Activated CD4-positive, CD25-positive, alpha-beta regulatory T cell treated with anti-CD3 and anti-CD28 coated beads, Interleukin-2, amount 50 U/mL, for 72 hours (primary cell): ENCODE measurements around the gene GRK5.
"Not testable (repeated sequence)": the region's sequence is repeated elsewhere in the genome, so short reads cannot be mapped to it uniquely, and the experiment has no call there.

Source experiments
- DNase-seq: peaks from one replicate; pipeline ENCODE4 v3.0.0; 2021

GRK5 gene

GRCh38 chr10:119425102-119425880 is 217.9 kb downstream of the GRK5 start:
- no peak for DNase-seq

DNA sequence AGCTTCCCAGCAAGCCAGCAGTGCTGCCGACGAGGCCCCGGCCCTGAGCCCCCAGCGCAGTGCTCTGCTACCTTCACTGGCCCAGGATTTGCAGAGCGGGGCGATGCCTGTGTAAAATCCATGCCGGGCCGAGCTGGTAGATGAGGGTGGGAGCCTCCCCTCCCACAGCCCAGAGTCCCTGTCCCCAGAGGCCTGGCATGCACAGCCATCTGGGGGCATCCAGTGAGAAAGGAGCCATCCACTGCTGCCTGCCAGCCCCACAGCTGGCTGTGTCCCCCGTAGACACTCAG is 218.5 kb downstream of the GRK5 start:
- no peak for DNase-seq

DNA sequence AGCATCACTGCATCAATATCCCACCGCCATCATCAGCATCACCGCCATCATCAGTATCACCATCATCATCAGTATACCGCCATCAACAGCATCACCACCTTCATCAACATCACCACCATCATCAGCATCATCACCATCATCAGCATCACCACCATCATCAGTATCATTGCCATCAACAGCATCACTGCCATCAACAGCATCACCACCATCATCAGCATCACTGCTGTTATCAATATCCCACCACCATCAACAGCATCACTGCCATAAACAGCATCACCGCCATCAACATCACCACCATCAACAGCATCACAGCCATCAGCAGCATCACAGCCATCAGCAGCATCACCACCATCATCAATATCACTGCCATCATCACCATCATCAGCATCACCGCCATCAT is 219.3 kb downstream of the GRK5 start:
- DNase-seq, result no peak

- DNase-seq, result no peak
These were observed 220.0 kb downstream of the GRK5 start for GRCh38 chr10:119427263-119427864.

GRCh38 chr10:119428789-119429188 is 221.4 kb downstream of the GRK5 start:
- DNase-seq, result no peak

DNA sequence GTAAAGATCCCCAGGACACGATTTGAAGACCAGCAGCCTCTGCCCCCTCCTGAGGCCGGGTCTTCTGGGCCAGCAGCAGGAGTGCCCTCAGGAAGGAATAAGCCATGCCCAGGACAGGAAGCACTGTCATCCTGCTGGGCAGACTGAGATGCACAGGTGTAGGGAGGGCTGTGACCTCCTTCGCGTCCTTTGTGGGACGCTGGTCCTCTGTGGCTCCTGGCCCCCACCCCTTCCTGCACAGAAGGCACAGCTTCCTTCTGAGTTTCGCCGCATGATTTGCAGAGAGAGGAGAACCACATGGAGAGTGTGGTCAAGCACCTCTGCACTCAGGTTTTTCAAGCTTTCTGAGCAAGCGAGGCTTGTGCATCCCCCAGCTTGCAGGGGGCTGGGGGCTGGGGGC is 222.4 kb downstream of the GRK5 start:
- no peak for DNase-seq

GRCh38 chr10:119431034-119431772 is 223.8 kb downstream of the GRK5 start:
- no peak for DNase-seq

- no peak for DNase-seq
These were observed 224.4 kb downstream of the GRK5 start for GRCh38 chr10:119431773-119432135.

DNA sequence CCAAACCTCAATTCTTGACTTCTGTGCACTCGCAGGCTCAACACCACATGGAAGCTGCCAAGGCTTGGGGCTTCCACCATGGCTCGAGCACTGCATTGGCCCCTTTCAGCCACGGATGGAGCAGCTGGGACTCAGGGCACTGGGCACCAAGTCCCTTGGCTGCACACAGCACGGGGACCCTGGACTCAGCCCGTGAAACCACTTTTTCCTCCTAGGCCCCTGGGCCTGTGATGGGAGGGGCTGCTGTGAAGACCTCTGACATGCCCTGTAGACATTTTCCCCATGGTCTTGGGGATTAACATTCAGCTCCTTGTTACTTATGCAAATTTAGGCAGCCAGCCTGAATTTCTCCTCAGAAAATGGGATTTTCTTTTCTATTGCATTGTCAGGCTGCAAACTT is 227.6 kb downstream of the GRK5 start:
- DNase-seq, result not testable (repeated sequence)

DNA sequence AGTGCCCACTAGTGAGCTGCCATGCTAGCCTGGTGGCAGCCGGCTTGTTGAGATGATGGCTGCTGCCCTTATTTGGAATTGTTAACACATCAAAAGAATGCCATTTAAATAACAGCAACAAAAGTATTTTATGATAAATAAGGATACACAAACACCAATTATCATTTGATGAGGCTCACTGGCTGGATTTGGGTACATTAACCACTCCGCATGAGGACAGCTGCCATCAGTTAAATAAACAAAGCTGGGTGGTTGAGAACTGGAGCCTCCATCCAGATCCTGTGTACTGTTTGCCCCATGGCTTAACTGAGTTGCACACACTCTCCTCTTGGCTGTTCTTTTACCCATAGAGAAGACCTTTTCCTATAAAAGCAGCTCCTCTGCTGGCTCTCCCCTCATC is 231.3 kb downstream of the GRK5 start:
- DNase-seq, result no peak

GRCh38 chr10:119439922-119440321 is 232.6 kb downstream of the GRK5 start:
- no peak for DNase-seq

- DNase-seq, result no peak
These were observed 233.9 kb downstream of the GRK5 start for GRCh38 chr10:119441151-119441821.

GRCh38 chr10:119441921-119442757 is 234.8 kb downstream of the GRK5 start:
- no peak for DNase-seq

- DNase-seq, result no peak
These were observed 235.3 kb downstream of the GRK5 start for GRCh38 chr10:119442758-119443060.

DNA sequence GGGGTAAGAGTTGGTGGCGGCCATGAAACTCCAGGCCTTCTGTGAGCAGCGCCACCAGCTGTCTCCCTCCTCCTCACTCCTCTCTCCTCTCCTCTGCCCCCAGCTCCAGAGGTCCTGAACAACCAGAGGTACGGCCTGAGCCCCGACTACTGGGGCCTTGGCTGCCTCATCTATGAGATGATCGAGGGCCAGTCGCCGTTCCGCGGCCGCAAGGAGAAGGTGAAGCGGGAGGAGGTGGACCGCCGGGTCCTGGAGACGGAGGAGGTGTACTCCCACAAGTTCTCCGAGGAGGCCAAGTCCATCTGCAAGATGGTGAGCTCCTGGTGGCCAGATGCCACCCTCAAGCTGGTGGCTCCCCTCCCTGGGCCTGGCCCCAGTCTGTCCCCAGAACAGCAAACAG is 236.1 kb downstream of the GRK5 start:
- DNase-seq, result no peak

DNA sequence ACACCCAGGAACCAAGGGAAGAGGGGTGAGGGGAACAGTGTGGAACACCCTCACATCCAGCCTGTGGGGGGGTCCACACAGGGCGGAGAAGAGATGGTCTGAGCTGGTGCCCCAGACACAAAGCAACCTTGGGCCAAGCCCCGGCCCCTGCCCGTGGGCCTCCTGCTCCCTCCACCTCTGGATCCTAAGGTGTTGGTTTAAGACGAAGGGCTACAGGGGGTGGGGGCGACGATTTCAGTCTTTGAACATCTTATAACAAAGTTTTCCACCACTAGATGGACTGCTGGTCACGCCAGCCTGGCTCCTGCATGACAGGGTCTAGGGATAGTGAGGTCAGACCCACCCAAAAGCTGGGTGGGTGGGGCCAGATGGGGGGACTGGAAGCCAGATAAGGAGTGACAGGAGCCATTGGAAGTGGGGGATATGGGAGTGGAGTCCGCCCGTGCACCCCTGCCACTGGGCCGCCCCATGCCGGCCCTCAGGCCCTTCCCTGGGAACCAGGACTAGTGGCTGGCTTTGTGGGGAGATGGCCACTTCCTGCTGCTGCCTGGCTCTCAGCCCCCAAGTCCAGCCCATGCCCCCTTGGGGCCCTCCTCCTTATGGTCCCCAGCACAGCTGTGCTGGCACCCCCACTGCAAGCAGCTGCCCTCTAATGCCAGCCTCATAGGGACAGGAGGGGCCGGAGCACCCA is 236.7 kb downstream of the GRK5 start:
- no peak for DNase-seq

DNA sequence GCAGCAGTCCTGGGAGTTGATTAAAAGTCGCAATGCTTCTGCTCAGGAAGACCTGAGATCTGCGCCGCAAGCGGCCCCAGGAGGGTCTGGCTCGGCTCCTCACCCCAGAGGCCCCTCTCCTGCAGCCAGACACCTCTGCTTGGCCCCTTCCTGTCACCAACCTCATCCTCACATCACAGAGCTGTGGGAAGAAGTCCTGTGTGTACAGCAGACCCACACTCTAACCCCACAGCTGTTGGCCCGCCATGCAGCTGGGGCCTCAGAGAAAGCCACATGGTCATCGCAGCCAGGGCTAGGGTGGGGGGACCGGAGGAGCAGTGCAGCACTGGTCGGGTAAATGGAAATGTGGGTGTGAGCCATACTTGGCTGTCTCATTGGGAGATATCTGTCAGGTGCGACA is 237.5 kb downstream of the GRK5 start:
- no peak for DNase-seq

GRCh38 chr10:119445311-119445934 is 238.1 kb downstream of the GRK5 start:
- DNase-seq, result peak; percentile 87

DNA sequence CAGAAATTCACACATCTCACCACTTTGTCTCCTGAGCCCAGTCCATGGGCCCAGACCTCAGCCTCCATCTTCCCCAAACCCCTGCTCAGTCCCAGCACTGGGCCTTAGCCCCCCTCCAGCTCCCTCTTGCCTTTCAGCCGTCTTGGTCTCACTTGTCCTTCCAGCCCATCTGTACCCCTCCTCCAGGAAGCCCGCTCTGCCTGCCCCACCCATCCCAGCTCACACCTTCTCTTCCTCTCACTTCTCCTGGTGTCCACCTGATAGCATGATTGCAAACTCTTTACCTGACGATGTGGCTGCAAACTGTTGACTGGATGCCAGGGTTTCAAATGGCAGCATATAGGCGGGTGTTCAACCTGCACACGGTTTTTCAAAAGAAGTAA is 238.6 kb downstream of the GRK5 start:
- no peak for DNase-seq

- no peak for DNase-seq
These were observed 239.3 kb downstream of the GRK5 start for GRCh38 chr10:119446441-119447277.

- no peak for DNase-seq
These were observed 240.1 kb downstream of the GRK5 start for GRCh38 chr10:119447421-119447820.
